Breast epithelium (tissue), 4 donors: ENCODE measurements around the gene GRIN2C. TPM values are rescaled to one million over a fixed set of nuclear protein-coding genes. Genes with fewer than 3 reads are reported as not detected.
"Not testable (repeated sequence)": the region's sequence is repeated elsewhere in the genome, so short reads cannot be mapped to it uniquely, and the experiment has no call there.

Source experiments
- DNase-seq, 2 donors: peaks; one replicate each; pipeline ENCODE4 v3.0.0-alpha.2; 2019; ENCODE audit warnings: low spot score in 2 of 2
- H3K27ac ChIP-seq, 2 donors: fragments of 200-600 bp; sonication (generic) in 1 of 2; one replicate each; pipeline ENCODE4 v1.5.1; 2016 to 2019; ENCODE audit warnings: mild to moderate bottlenecking in 1 of 2
- H3K27me3 ChIP-seq, 2 donors: fragments of 200-600 bp; sonication (generic) in 1 of 2; one replicate each; pipeline versions ENCODE4 v1.5.1 to v1.6.0; 2017 to 2019; ENCODE audit warnings: control low read depth in 1 of 2, mild to moderate bottlenecking in 1 of 2
- H3K36me3 ChIP-seq: fragments of 200-600 bp; one replicate; pipeline ENCODE4 v1.5.1; 2019
- H3K4me1 ChIP-seq, 2 donors: fragments of 200-600 bp; sonication (generic); one replicate each; pipeline ENCODE4 v1.5.1; 2016 to 2019; ENCODE audit warnings: control low read depth in 1 of 2
- H3K4me3 ChIP-seq, 3 donors: fragments of 200-600 bp; sonication (generic); 1 replicate in 2 of 3; 2 replicates in 1 of 3; pipeline ENCODE4 v1.5.1; 2016 to 2019; ENCODE audit warnings: mild to moderate bottlenecking in 3 of 3, moderate library complexity in 2 of 3
- H3K9me3 ChIP-seq, 2 donors: fragments of 200-600 bp; sonication (generic) in 1 of 2; one replicate each; pipeline ENCODE4 v1.5.1; 2016 to 2019; ENCODE audit warnings: control low read depth in 1 of 2
- POLR2A ChIP-seq: fragments of 450-650 bp; IDR thresholded peaks from one replicate; pipeline ENCODE4 v1.6.1; 2016; ENCODE audit warnings: antibody characterized with exemption, mild to moderate bottlenecking, moderate library complexity
- POLR2AphosphoS5 ChIP-seq, 3 donors: sonication (generic); formaldehyde crosslinking; IDR thresholded peaks; one replicate each; pipeline ENCODE4 v1.6.1; 2017; ENCODE audit warnings: antibody characterized with exemption in 3 of 3
- intact Hi-C: fragments of 100-400 bp; cut with DNase I; formaldehyde crosslinking; loops from one replicate; pipeline ENCODE4 v1.15.1; 2023; ENCODE audit warnings: low total_unique reads
- total RNA-seq, 3 donors: library from RNA; depleted of rRNA; stranded (reverse); fragments of >200 nt; gene quantifications; one replicate each; pipeline ENCODE4 v1.1.0, GENCODE V29; 2016
- TF ChIP-seq, protein P1 (sequence below), 3 donors: fragments of 450-650 bp; IDR thresholded peaks; one replicate each; pipeline ENCODE4 v1.5.1; 2016 to 2017; ENCODE audit warnings: antibody characterized with exemption in 3 of 3, mild to moderate bottlenecking in 3 of 3, moderate library complexity in 3 of 3

The GRIN2C gene
- under 1 TPM in 1 of 3 donors, not detected in 2; 0.48 TPM for total RNA-seq

GRCh38 chr17:74859459-74860228 lies at the start of gene GRIN2C:
Gene GRIN2C, minus strand, starts transcription at chr17:74859885. Its CDS starts 4,793 bp downstream, at chr17:74855092.
- H3K9me3 ChIP-seq, result no peaks in the 10 kb centered on the region
- no peak for DNase-seq
- TF ChIP-seq, protein P1, sequence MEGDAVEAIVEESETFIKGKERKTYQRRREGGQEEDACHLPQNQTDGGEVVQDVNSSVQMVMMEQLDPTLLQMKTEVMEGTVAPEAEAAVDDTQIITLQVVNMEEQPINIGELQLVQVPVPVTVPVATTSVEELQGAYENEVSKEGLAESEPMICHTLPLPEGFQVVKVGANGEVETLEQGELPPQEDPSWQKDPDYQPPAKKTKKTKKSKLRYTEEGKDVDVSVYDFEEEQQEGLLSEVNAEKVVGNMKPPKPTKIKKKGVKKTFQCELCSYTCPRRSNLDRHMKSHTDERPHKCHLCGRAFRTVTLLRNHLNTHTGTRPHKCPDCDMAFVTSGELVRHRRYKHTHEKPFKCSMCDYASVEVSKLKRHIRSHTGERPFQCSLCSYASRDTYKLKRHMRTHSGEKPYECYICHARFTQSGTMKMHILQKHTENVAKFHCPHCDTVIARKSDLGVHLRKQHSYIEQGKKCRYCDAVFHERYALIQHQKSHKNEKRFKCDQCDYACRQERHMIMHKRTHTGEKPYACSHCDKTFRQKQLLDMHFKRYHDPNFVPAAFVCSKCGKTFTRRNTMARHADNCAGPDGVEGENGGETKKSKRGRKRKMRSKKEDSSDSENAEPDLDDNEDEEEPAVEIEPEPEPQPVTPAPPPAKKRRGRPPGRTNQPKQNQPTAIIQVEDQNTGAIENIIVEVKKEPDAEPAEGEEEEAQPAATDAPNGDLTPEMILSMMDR (IDR thresholded peaks at IDR 0.05), result no peak
- TF ChIP-seq POLR2A (no peak), POLR2AphosphoS5 (IDR thresholded peaks at IDR 0.05) (no peak)
- peaks cover 8 to 57% of the 10 kb centered on the region in 2 donors for H3K27me3 ChIP-seq
- H3K27ac ChIP-seq, result no peak within 1 kb of the TSS
- intact Hi-C loops, result loop anchor here (10.0 kb wide), 1 partner anchor 65 kb away; no protein-coding TSS in a partner anchor
- H3K4me1 ChIP-seq, result peaks cover 14 to 23% of the 10 kb centered on the region in 2 donors
- peak within 1 kb of the TSS; percentile 18 to 61 (median 27) for H3K4me3 ChIP-seq
- H3K36me3 ChIP-seq, result no peaks in the 10 kb centered on the region

DNA sequence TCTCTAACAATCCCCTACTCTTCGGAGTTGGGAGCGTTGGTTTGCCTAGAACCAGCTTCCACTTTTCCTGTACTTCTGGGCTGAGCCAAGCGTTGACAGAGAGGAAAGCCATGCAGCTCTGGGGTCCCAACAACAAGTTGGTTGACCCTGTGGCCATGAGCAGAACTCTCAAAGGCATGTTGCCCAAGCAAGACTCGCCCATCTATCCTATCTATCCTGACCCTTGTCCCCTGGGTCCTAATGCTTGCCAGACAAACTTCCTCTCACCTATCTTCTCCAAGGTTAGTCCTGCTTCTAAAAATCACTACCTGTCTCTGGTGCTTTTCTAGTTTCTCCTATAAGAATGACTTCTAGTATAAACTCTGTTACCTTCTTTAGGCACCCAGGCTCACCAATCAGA lies 49.4 kb upstream of the GRIN2C start:
- intact Hi-C loops, H3K4me1 ChIP-seq, H3K4me3 ChIP-seq: not testable (repeated sequence)

GRCh38 chr17:74907012-74907411 lies 47.3 kb upstream of the GRIN2C start:
- TF ChIP-seq POLR2A (no peak), POLR2AphosphoS5 (IDR thresholded peaks at IDR 0.05) (no peak)
- TF ChIP-seq, protein P1 (IDR thresholded peaks at IDR 0.05), result no peak
- no peak for DNase-seq
- intact Hi-C loops, result no loop called here
- no peaks in the 10 kb centered on the region for H3K4me1 ChIP-seq
- no peak overlapping the region for H3K27ac ChIP-seq
- no peaks in the 10 kb centered on the region for H3K9me3 ChIP-seq
- no peak overlapping the region for H3K4me3 ChIP-seq
- H3K36me3 ChIP-seq, result no peaks in the 10 kb centered on the region
- peaks cover 0 to 7% of the 10 kb centered on the region in 2 donors for H3K27me3 ChIP-seq

More for the DNA sequence above, 49.4 kb upstream of the GRIN2C start:
- H3K27ac ChIP-seq, H3K36me3 ChIP-seq, DNase-seq, H3K27me3 ChIP-seq, H3K9me3 ChIP-seq: not testable (repeated sequence)

DNA sequence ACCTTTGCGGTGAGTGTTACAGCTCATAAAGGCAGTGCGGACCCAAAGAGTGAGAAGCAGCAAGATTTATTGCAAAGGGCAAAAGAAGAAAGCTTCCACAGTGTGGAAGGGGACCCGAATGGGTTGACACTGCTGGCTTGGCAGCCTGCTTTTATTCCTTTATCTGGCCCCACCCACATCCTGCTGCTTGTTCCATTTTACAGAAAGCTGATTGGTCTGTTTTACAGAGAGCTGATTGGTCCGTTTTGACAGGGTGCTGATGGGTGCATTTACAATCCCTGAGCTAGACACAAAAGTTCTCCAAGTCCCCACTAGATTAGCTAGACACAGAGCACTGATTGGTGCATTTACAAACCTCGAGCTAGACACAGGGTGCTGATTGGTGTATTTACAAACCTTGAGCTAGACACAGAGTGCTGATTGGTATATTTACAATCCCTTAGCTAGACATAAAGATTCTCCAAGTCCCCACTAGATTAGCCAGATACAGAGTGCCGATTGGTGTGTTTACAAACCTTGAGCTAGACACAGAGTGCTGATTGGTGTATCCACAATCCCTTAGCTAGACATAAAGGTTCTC lies 46.6 kb upstream of the GRIN2C start:
- DNase-seq, H3K36me3 ChIP-seq, H3K9me3 ChIP-seq, intact Hi-C loops, H3K27ac ChIP-seq, H3K27me3 ChIP-seq, H3K4me1 ChIP-seq, H3K4me3 ChIP-seq: not testable (repeated sequence)

- intact Hi-C loops, result loop anchor here (5.0 kb wide), 1 partner anchor 1223 kb away; no protein-coding TSS in a partner anchor
- no peak overlapping the region for H3K27ac ChIP-seq
- no peaks in the 10 kb centered on the region for H3K4me1 ChIP-seq
- peaks cover 0 to 13% of the 10 kb centered on the region in 2 donors for H3K27me3 ChIP-seq
- no peak overlapping the region for H3K4me3 ChIP-seq
- no peak for DNase-seq
- no peaks in the 10 kb centered on the region for H3K9me3 ChIP-seq
- TF ChIP-seq POLR2A (no peak), POLR2AphosphoS5 (IDR thresholded peaks at IDR 0.05) (no peak)
- TF ChIP-seq, protein P1 (IDR thresholded peaks at IDR 0.05), result no peak
- no peaks in the 10 kb centered on the region for H3K36me3 ChIP-seq
Measured at GRCh38 chr17:74904687-74905409, 45.2 kb upstream of the GRIN2C start.

- TF ChIP-seq POLR2AphosphoS5 (IDR thresholded peaks at IDR 0.05) (no peak), POLR2A (no peak)
- TF ChIP-seq, protein P1 (IDR thresholded peaks at IDR 0.05), result no peak
- peaks cover 0 to 13% of the 10 kb centered on the region in 2 donors for H3K27me3 ChIP-seq
- no peaks in the 10 kb centered on the region for H3K4me1 ChIP-seq
- no peaks in the 10 kb centered on the region for H3K9me3 ChIP-seq
- H3K27ac ChIP-seq, result no peak overlapping the region
- no peak overlapping the region for H3K4me3 ChIP-seq
- intact Hi-C loops, result loop anchor here (5.0 kb wide), 1 partner anchor 1221 kb away; no protein-coding TSS in a partner anchor
- H3K36me3 ChIP-seq, result no peaks in the 10 kb centered on the region
- no peak for DNase-seq
Measured at GRCh38 chr17:74903671-74904070, 44.0 kb upstream of the GRIN2C start.
